ENCODE data around the gene RNU7-1.

DNA sequence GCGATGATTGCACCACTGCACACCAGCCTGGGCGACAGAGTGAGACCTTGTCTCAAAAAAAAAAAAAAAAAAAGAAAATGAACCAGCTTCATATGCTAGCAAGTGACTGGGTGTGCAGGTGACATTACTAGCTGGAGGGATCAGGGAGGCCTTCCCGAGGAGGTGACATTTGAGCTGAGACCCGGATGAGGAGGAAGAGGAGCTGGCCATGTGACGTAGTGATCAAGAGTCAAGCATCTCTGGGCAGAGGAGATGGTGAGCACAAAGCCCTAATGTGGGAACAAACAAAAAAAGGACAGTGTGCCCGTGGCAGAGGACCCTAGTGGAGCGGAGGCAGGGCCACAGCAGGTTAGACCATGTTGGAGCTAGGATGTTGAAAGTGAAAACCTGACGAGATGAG is 4.0 kb downstream of the RNU7-1 start:
- TF ChIP-seq, protein P1, sequence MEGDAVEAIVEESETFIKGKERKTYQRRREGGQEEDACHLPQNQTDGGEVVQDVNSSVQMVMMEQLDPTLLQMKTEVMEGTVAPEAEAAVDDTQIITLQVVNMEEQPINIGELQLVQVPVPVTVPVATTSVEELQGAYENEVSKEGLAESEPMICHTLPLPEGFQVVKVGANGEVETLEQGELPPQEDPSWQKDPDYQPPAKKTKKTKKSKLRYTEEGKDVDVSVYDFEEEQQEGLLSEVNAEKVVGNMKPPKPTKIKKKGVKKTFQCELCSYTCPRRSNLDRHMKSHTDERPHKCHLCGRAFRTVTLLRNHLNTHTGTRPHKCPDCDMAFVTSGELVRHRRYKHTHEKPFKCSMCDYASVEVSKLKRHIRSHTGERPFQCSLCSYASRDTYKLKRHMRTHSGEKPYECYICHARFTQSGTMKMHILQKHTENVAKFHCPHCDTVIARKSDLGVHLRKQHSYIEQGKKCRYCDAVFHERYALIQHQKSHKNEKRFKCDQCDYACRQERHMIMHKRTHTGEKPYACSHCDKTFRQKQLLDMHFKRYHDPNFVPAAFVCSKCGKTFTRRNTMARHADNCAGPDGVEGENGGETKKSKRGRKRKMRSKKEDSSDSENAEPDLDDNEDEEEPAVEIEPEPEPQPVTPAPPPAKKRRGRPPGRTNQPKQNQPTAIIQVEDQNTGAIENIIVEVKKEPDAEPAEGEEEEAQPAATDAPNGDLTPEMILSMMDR (IDR thresholded peaks at IDR 0.05; ENCODE audit: poor library complexity) = no peak
- TF ChIP-seq EZH2 (IDR thresholded peaks at IDR 0.05; ENCODE audit: borderline replicate concordance) (no peak), EZH2phosphoT487 (IDR thresholded peaks at IDR 0.05; ENCODE audit: low read depth, severe bottlenecking, unreplicated experiment) (no peak)

Data from hepatocyte (in vitro differentiated cells).